Measurements from ENCODE around the gene ELAVL4.

- no peak for TF ChIP-seq ESRRG (CRISPR knock-in tag; IDR thresholded peaks at IDR 0.05)
- TF ChIP-seq ISL1 (CRISPR knock-in tag; IDR thresholded peaks at IDR 0.05) = no peak
- no peak for TF ChIP-seq ZNF565 (CRISPR knock-in tag; conservative IDR thresholded peaks at IDR 0.05; ENCODE audit: low read depth)
- no peak for TF ChIP-seq ZNF70 (CRISPR knock-in tag; IDR thresholded peaks at IDR 0.05)
- no peak for TF ChIP-seq GLIS3 (CRISPR knock-in tag; IDR thresholded peaks at IDR 0.05)
- TF ChIP-seq TOX (CRISPR knock-in tag; IDR thresholded peaks at IDR 0.05; ENCODE audit: borderline replicate concordance) = no peak
- no peak for TF ChIP-seq ZFP30 (CRISPR knock-in tag; IDR thresholded peaks at IDR 0.05)
- no peak for TF ChIP-seq TSHZ2 (CRISPR knock-in tag; IDR thresholded peaks at IDR 0.05)
These were observed 46.8 kb downstream of the ELAVL4 start for GRCh38 chr1:50155541-50155940.

Measured in SK-N-SH treated with all-trans-retinoic acid at 6 μM for 48 hours (cell line).